ENCODE results near the gene CBX6. TPM values are rescaled to one million over a fixed set of nuclear protein-coding genes. Genes with fewer than 3 reads are reported as not detected.
A peak's percentile ranks its signal among the peaks of the same experiment; 100 is the strongest.

CBX6 gene
- total and polyA plus RNA-seq, 9 of the 15 experiments (the other 6 are each of a cell fraction or from before 2014, with no cell fraction given): 0.75 to 31.6 (median 8.0) TPM

GRCh38 chr22:38824585-38824984 lies 47.4 kb downstream of the CBX6 start:
- H3K9me3 ChIP-seq (replicated peaks; ENCODE audit: control insufficient read depth, insufficient read depth, low read depth, low read length): no peaks in the 10 kb centered on the region
- intact Hi-C loops (cut with micrococcal nuclease) (no loop called here), in situ Hi-C loops (cut with MboI) (no loop called here)
- no peaks in the 10 kb centered on the region for H3K79me2 ChIP-seq (ENCODE audit: control insufficient read depth, insufficient read depth, low read length)
- ATAC-seq (peak; percentile 99), FAIRE-seq (peak; percentile 72), DNase-seq (ENCODE audit: extremely low read depth in 1 of 4, low spot score in 3 of 4) (peak; percentile 63 to 82 (median 70))
- POLR2A ChIA-PET: no interaction called here
- H4K20me1 ChIP-seq (replicated peaks; ENCODE audit: control insufficient read depth, insufficient read depth, low read length): peaks cover 6% of the 10 kb centered on the region; the same call in 1 of the 2 replicates
- no peaks in the 10 kb centered on the region for H3K36me3 ChIP-seq (ENCODE audit: control insufficient read depth, insufficient read depth, low read length)
- no peak overlapping the region for H2AFZ ChIP-seq (ENCODE audit: low read depth, low read length)
- H3K4me2 ChIP-seq (ENCODE audit: insufficient read depth, low read length): no peak overlapping the region
- H3K4me3 ChIP-seq: no peak overlapping the region
- no peak overlapping the region for H3K9ac ChIP-seq (ENCODE audit: insufficient read depth in 1 of 2, low read depth in 2 of 2, low read length in 2 of 2)
- peaks cover 0 to 8% of the 10 kb centered on the region in 2 experiments; a peak in 3 of 5 replicates for H3K27me3 ChIP-seq (ENCODE audit: control insufficient read depth in 2 of 2, insufficient read depth in 2 of 2, low read length in 2 of 2)
- CTCF ChIA-PET (ENCODE audit: low intra/inter-chr PET ratio): no interaction called here
- WGBS (ENCODE audit: insufficient coverage, low coverage, missing lambda C conversion rate): 0% methylated on average over 4 of the region's 4 CpGs
- H3K9me1 ChIP-seq (ENCODE audit: control insufficient read depth, insufficient read depth, low read length): no peaks in the 10 kb centered on the region
- no TSS peak for BruUV-seq (replicated peaks)
- no peak overlapping the region for H3K27ac ChIP-seq (ENCODE audit: extremely low read depth, low read depth, low read length)
- no peaks in the 10 kb centered on the region; a peak in 2 of 5 replicates for H3K4me1 ChIP-seq (replicated peaks in 1 of 2; ENCODE audit: control insufficient read depth in 2 of 2, insufficient read depth in 2 of 2, low read length in 2 of 2)
- TF ChIP-seq FOXK1 (CRISPR knock-in tag; IDR thresholded peaks at IDR 0.05; ENCODE audit: borderline replicate concordance): peak; percentile 75; the same call in 1 of the 2 replicates
- peak; percentile 68; the same call in 1 of the 2 replicates for TF ChIP-seq DMBX1 (CRISPR knock-in tag; IDR thresholded peaks at IDR 0.05; ENCODE audit: borderline replicate concordance)
- peak; percentile 25; the same call in 1 of the 2 replicates for TF ChIP-seq TFAP4 (CRISPR knock-in tag; IDR thresholded peaks at IDR 0.05; ENCODE audit: borderline replicate concordance)
- peak; percentile 98 for TF ChIP-seq MIER1 (IDR thresholded peaks at IDR 0.05; ENCODE audit: low read depth)
- TF ChIP-seq RAD21 (CRISPR knock-in tag; conservative IDR thresholded peaks at IDR 0.05 in 1 of 2, IDR thresholded peaks at IDR 0.05 in 1 of 2): peak in 1 of 2 experiments; percentile 35; a peak in 2 of 4 replicates
- TF ChIP-seq, protein P1, sequence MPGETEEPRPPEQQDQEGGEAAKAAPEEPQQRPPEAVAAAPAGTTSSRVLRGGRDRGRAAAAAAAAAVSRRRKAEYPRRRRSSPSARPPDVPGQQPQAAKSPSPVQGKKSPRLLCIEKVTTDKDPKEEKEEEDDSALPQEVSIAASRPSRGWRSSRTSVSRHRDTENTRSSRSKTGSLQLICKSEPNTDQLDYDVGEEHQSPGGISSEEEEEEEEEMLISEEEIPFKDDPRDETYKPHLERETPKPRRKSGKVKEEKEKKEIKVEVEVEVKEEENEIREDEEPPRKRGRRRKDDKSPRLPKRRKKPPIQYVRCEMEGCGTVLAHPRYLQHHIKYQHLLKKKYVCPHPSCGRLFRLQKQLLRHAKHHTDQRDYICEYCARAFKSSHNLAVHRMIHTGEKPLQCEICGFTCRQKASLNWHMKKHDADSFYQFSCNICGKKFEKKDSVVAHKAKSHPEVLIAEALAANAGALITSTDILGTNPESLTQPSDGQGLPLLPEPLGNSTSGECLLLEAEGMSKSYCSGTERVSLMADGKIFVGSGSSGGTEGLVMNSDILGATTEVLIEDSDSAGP (CRISPR knock-in tag; IDR thresholded peaks at IDR 0.05): no peak
- TF ChIP-seq ZNF263 (CRISPR knock-in tag; IDR thresholded peaks at IDR 0.05; ENCODE audit: borderline replicate concordance): peak; percentile 56; the same call in 1 of the 2 replicates
- TF ChIP-seq HBP1 (CRISPR knock-in tag; IDR thresholded peaks at IDR 0.05): no peak
- TF ChIP-seq TEAD1 (CRISPR knock-in tag; IDR thresholded peaks at IDR 0.05): peak in 1 of 2 experiments; percentile 60; a peak in 1 of 4 replicates
- TF ChIP-seq, protein P2, sequence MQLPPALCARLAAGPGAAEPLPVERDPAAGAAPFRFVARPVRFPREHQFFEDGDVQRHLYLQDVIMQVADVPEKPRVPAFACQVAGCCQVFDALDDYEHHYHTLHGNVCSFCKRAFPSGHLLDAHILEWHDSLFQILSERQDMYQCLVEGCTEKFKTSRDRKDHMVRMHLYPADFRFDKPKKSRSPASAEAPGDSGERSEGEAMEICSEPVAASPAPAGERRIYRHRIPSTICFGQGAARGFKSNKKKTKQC (CRISPR knock-in tag; IDR thresholded peaks at IDR 0.05): peak; percentile 62; the same call in 1 of the 2 replicates
- TF ChIP-seq EP300 (IDR thresholded peaks at IDR 0.05; ENCODE audit: low read length): no peak
- TF ChIP-seq AFF1 (IDR thresholded peaks at IDR 0.05; ENCODE audit: low read depth in 1 of 2, partially characterized antibody in 2 of 2): peak in 1 of 2 experiments; percentile 87

All from K562 (cell line).